ENCODE data around the gene INHBB.

INHBB gene

GRCh38 chr2:120323807-120324399, 22.0 kb upstream of the INHBB start:
- Histone ChIP-seq H3K27ac (ENCODE audit: insufficient read depth in 1 of 2, low read depth in 1 of 2, low read length in 2 of 2, poor library complexity in 1 of 2, severe bottlenecking in 2 of 2) (no peak overlapping the region), H3K4me1 (ENCODE audit: control extremely low read depth in 1 of 4, control insufficient read depth in 4 of 4, insufficient read depth in 4 of 4, low read length in 3 of 4) (peaks cover 0 to 7% (median 2%) of the 10 kb centered on the region in 4 experiments)

GRCh38 chr2:120324933-120325332, 21.0 kb upstream of the INHBB start:
- Histone ChIP-seq H3K36me3 (ENCODE audit: control insufficient read depth in 4 of 4, insufficient read depth in 4 of 4, low read length in 3 of 4) (no peaks in the 10 kb centered on the region), H3K27ac (ENCODE audit: insufficient read depth in 1 of 2, low read depth in 1 of 2, low read length in 2 of 2, poor library complexity in 1 of 2, severe bottlenecking in 2 of 2) (no peak overlapping the region), H3K4me1 (ENCODE audit: control extremely low read depth in 1 of 4, control insufficient read depth in 4 of 4, insufficient read depth in 4 of 4, low read length in 3 of 4) (peaks cover 0 to 7% (median 2%) of the 10 kb centered on the region in 4 experiments), H3K27me3 (replicated peaks in 2 of 5; ENCODE audit: control insufficient read depth in 4 of 5, insufficient read depth in 5 of 5, low read length in 4 of 5) (peaks cover 0 to 2% (median 0%) of the 10 kb centered on the region in 5 experiments), H3K4me3 (ENCODE audit: control insufficient read depth in 1 of 7, extremely low read depth in 1 of 7, insufficient read depth in 4 of 7, low read depth in 2 of 7, low read length in 6 of 7) (no peak overlapping the region), H3K9me3 (ENCODE audit: control extremely low read depth in 1 of 5, control insufficient read depth in 4 of 5, insufficient read depth in 2 of 5, low read depth in 1 of 5, low read length in 4 of 5) (no peaks in the 10 kb centered on the region)
- CTCF ChIA-PET = interaction anchor here (1.0 to 1.5 kb wide), 3 partner anchors 9 to 12 kb away, joined by 3 read pairs; no protein-coding TSS in a partner anchor
- WGBS (ENCODE audit: insufficient coverage) = 100% methylated on average over 5 of the region's 7 CpGs
- no peak for DNase-seq
- POLR2A ChIA-PET = no interaction called here

More at GRCh38 chr2:120323807-120324399, 22.0 kb upstream of the INHBB start:
- no peaks in the 10 kb centered on the region for H3K36me3 ChIP-seq (ENCODE audit: control insufficient read depth in 4 of 4, insufficient read depth in 4 of 4, low read length in 3 of 4)
- POLR2A ChIA-PET = no interaction called here
- no peaks in the 10 kb centered on the region for H3K9me3 ChIP-seq (ENCODE audit: control extremely low read depth in 1 of 5, control insufficient read depth in 4 of 5, insufficient read depth in 2 of 5, low read depth in 1 of 5, low read length in 4 of 5)
- H3K27me3 ChIP-seq (replicated peaks in 2 of 5; ENCODE audit: control insufficient read depth in 4 of 5, insufficient read depth in 5 of 5, low read length in 4 of 5) = peaks cover 0 to 1% (median 0%) of the 10 kb centered on the region in 5 experiments
- H3K4me3 ChIP-seq (ENCODE audit: control insufficient read depth in 1 of 7, extremely low read depth in 1 of 7, insufficient read depth in 4 of 7, low read depth in 2 of 7, low read length in 6 of 7) = no peak overlapping the region
- CTCF ChIA-PET = interaction anchor here (0.9 to 1.6 kb wide), 4 partner anchors 11 to 21 kb away, joined by 3 to 5 read pairs (median 3); no protein-coding TSS in a partner anchor
- DNase-seq = no peak
- WGBS (ENCODE audit: insufficient coverage) = 54% methylated on average over 7 of the region's 10 CpGs

GRCh38 chr2:120326066-120326465, 19.9 kb upstream of the INHBB start:
- Histone ChIP-seq H3K27me3 (replicated peaks in 2 of 5; ENCODE audit: control insufficient read depth in 4 of 5, insufficient read depth in 5 of 5, low read length in 4 of 5) (peaks cover 0 to 2% (median 0%) of the 10 kb centered on the region in 5 experiments), H3K27ac (ENCODE audit: insufficient read depth in 1 of 2, low read depth in 1 of 2, low read length in 2 of 2, poor library complexity in 1 of 2, severe bottlenecking in 2 of 2) (no peak overlapping the region), H3K36me3 (ENCODE audit: control insufficient read depth in 4 of 4, insufficient read depth in 4 of 4, low read length in 3 of 4) (no peaks in the 10 kb centered on the region), H3K4me1 (ENCODE audit: control extremely low read depth in 1 of 4, control insufficient read depth in 4 of 4, insufficient read depth in 4 of 4, low read length in 3 of 4) (peaks cover 0 to 7% (median 3%) of the 10 kb centered on the region in 4 experiments), H3K4me3 (ENCODE audit: control insufficient read depth in 1 of 7, extremely low read depth in 1 of 7, insufficient read depth in 4 of 7, low read depth in 2 of 7, low read length in 6 of 7) (no peak overlapping the region), H3K9me3 (ENCODE audit: control extremely low read depth in 1 of 5, control insufficient read depth in 4 of 5, insufficient read depth in 2 of 5, low read depth in 1 of 5, low read length in 4 of 5) (no peaks in the 10 kb centered on the region)
- ChIA-PET POLR2A (no interaction called here), CTCF (interaction anchor here (1.1 to 1.3 kb wide), 2 partner anchors 8 to 17 kb away, joined by 3 to 4 read pairs; no protein-coding TSS in a partner anchor)
- no peak for DNase-seq
- WGBS (ENCODE audit: insufficient coverage) = 97% methylated on average over 9 of the region's 9 CpGs

DNA sequence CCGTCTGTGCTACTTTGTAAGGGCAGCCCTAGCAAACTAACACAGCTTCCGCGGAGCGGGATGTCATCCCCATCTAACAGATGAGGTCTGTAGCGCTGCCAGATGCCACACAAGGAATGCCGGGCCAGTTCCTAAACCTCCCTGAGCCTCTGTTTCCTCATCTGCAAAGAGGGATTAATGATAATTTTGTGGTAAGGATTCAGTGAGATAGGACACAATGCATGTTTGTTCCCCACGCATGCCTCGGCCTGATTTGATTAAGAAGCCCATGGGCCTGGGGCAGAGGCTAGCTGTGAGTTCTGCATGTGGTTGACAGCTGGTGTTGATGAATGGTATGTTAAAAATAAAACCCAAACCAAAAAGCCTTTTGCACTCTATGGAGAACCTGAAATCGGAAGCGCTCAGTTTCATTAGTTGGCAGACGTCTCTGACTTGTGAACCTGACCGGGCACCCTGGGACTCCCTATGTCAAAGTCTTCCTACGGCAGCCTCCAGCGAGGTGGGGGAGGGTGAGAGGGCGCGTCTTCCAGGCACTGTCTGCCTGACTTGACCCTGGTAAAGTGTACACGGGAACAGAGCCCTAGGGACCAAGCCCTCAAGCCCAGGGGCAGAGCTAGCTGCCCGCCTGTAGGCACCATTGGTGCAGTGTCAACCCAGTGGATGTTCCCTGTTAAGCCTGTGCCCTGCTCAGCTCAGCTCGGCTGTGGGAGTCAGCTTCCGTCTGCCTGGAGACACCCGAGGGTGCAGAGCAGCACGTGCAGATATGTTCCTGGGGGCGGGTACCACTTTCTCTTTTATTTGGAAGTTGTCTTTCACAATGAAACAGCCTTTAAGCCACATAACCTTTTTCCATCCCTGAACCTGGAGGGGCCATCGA, 14.8 kb upstream of the INHBB start:
- Histone ChIP-seq H3K36me3 (ENCODE audit: control insufficient read depth in 4 of 4, insufficient read depth in 4 of 4, low read length in 3 of 4) (no peaks in the 10 kb centered on the region), H3K4me3 (ENCODE audit: control insufficient read depth in 1 of 7, extremely low read depth in 1 of 7, insufficient read depth in 4 of 7, low read depth in 2 of 7, low read length in 6 of 7) (no peak overlapping the region), H3K4me1 (ENCODE audit: control extremely low read depth in 1 of 4, control insufficient read depth in 4 of 4, insufficient read depth in 4 of 4, low read length in 3 of 4) (peaks cover 0 to 7% (median 2%) of the 10 kb centered on the region in 4 experiments), H3K9me3 (ENCODE audit: control extremely low read depth in 1 of 5, control insufficient read depth in 4 of 5, insufficient read depth in 2 of 5, low read depth in 1 of 5, low read length in 4 of 5) (peaks cover 0 to 3% (median 0%) of the 10 kb centered on the region in 5 experiments), H3K27me3 (replicated peaks in 2 of 5; ENCODE audit: control insufficient read depth in 4 of 5, insufficient read depth in 5 of 5, low read length in 4 of 5) (peaks cover 0 to 4% (median 1%) of the 10 kb centered on the region in 5 experiments), H3K27ac (ENCODE audit: insufficient read depth in 1 of 2, low read depth in 1 of 2, low read length in 2 of 2, poor library complexity in 1 of 2, severe bottlenecking in 2 of 2) (no peak overlapping the region)
- no peak for DNase-seq
- ChIA-PET CTCF (interaction anchor here (0.9 to 1.1 kb wide), 2 partner anchors 9 to 15 kb away, joined by 4 read pairs; no protein-coding TSS in a partner anchor), POLR2A (no interaction called here)
- WGBS (ENCODE audit: insufficient coverage) = 60% methylated on average over 21 of the region's 24 CpGs

DNA sequence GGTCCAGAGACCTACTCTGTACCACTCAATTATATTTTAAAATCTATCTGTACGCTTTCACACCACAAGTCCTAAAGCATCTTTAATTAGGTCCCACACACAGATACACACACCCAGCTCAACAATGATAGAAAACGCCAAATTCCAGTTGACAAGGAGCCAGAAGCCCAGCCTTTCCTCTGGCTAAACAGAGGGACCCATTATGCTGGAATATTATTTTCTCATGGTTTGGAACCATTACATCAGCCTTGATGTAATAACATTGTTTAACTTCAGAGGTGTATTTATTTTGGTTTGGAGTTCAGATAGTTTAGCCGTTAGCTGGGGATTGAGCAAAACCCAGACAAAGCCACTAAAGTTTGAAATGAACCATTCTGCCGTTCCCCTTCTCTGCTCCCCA, 14.0 kb upstream of the INHBB start:
- Histone ChIP-seq H3K27me3 (replicated peaks in 2 of 5; ENCODE audit: control insufficient read depth in 4 of 5, insufficient read depth in 5 of 5, low read length in 4 of 5) (peaks cover 0 to 4% (median 1%) of the 10 kb centered on the region in 5 experiments), H3K27ac (ENCODE audit: insufficient read depth in 1 of 2, low read depth in 1 of 2, low read length in 2 of 2, poor library complexity in 1 of 2, severe bottlenecking in 2 of 2) (no peak overlapping the region), H3K4me3 (ENCODE audit: control insufficient read depth in 1 of 7, extremely low read depth in 1 of 7, insufficient read depth in 4 of 7, low read depth in 2 of 7, low read length in 6 of 7) (no peak overlapping the region), H3K9me3 (ENCODE audit: control extremely low read depth in 1 of 5, control insufficient read depth in 4 of 5, insufficient read depth in 2 of 5, low read depth in 1 of 5, low read length in 4 of 5) (peaks cover 0 to 3% (median 0%) of the 10 kb centered on the region in 5 experiments), H3K4me1 (ENCODE audit: control extremely low read depth in 1 of 4, control insufficient read depth in 4 of 4, insufficient read depth in 4 of 4, low read length in 3 of 4) (peaks cover 0 to 7% (median 2%) of the 10 kb centered on the region in 4 experiments), H3K36me3 (ENCODE audit: control insufficient read depth in 4 of 4, insufficient read depth in 4 of 4, low read length in 3 of 4) (no peaks in the 10 kb centered on the region)
- WGBS (ENCODE audit: insufficient coverage) = 100% methylated on average over 3 of the region's 4 CpGs
- no peak for DNase-seq
- CTCF ChIA-PET = interaction anchor here (0.9 to 1.1 kb wide), 2 partner anchors 8 to 15 kb away, joined by 4 read pairs; no protein-coding TSS in a partner anchor
- POLR2A ChIA-PET = no interaction called here

- H3K9me3 ChIP-seq (ENCODE audit: control extremely low read depth in 1 of 5, control insufficient read depth in 4 of 5, insufficient read depth in 2 of 5, low read depth in 1 of 5, low read length in 4 of 5) = peaks cover 0 to 3% (median 0%) of the 10 kb centered on the region in 5 experiments
- H3K4me3 ChIP-seq (ENCODE audit: control insufficient read depth in 1 of 7, extremely low read depth in 1 of 7, insufficient read depth in 4 of 7, low read depth in 2 of 7, low read length in 6 of 7) = no peak overlapping the region
- DNase-seq = no peak
- 97% methylated on average over 6 of the region's 6 CpGs for WGBS (ENCODE audit: insufficient coverage)
- ChIA-PET POLR2A (no interaction called here), CTCF (interaction anchor here (0.9 kb wide), 1 partner anchor 16 kb away, joined by 4 read pairs; no protein-coding TSS in a partner anchor)
- peaks cover 0 to 7% (median 2%) of the 10 kb centered on the region in 4 experiments for H3K4me1 ChIP-seq (ENCODE audit: control extremely low read depth in 1 of 4, control insufficient read depth in 4 of 4, insufficient read depth in 4 of 4, low read length in 3 of 4)
- peaks cover 0 to 4% (median 1%) of the 10 kb centered on the region in 5 experiments for H3K27me3 ChIP-seq (replicated peaks in 2 of 5; ENCODE audit: control insufficient read depth in 4 of 5, insufficient read depth in 5 of 5, low read length in 4 of 5)
- H3K27ac ChIP-seq (ENCODE audit: insufficient read depth in 1 of 2, low read depth in 1 of 2, low read length in 2 of 2, poor library complexity in 1 of 2, severe bottlenecking in 2 of 2) = no peak overlapping the region
- no peaks in the 10 kb centered on the region for H3K36me3 ChIP-seq (ENCODE audit: control insufficient read depth in 4 of 4, insufficient read depth in 4 of 4, low read length in 3 of 4)
Measured at GRCh38 chr2:120332384-120332783, 13.6 kb upstream of the INHBB start.
